ENCODE measurements around the gene KCNT1.

KCNT1 gene

DNA sequence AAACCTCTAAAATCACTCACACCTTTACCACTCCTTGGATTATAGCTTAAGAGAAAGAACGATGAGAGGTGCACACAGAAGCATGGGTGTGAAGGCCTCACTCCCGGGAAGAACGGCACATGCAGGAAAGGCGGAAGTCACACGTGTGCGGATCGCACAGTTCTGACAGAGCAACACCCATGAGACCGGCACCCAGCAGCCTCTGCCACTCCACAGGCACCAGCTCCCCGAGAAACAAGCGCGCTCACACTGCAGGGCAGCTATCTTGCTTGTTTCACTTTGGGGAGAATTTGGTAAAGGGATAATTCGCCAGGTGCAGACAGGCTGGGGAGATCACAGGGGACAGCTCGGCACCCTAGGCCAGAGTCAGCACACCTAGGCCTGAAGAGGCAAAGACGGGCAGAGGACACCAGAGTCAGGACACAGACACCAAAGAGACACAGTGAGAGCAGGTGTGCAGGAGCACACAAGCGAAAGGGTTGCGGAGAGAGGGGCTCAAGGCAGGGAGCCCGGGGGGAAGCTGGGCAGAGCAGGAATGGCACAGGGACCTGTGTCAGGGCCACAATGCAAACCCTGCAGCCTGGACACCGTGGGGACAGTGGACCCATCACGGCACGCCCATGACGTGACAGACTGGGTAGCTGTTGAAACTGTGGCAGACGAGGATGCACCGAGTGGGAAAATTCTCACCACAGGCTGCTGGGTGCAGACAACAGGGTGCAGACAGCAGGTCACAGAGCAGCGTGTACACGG lies 123.6 kb downstream of the KCNT1 start:
- DNase-seq, result no peak

DNA sequence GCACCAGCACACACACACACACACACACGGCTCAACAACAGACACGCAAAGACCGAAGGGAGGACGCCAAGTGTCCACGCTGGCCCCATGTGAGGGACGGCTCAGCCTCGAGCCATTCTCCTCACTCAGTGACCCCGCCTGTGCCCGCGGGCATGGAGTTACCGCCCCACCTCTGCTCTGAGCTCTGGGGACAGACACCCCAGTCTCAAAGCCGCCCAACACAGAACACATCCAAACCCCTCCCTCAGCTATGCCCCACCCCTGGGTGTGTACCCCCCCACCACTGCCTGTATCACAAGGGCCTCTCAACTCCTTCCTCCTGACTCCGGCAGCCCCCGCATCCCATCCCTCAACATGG lies 124.2 kb downstream of the KCNT1 start:
- DNase-seq, result no peak

DNA sequence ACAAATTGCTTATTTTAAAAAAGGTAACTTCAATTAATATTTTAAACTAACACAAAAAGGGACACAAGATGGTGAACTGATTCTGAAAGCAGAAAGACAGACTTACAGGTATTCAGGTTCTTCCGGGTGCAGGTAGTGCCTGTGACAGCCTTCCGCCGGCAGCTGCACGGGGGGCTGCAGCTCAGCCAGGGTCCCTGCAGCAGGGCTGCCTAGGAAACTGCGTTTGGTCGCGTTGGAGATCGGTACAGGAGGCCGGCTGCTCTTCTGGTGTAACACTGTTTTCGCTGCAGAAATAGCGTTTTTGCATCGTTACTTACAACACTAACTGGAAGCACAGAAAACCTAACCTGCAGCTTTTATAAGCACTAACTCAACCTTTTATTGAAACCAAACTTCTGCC lies 125.3 kb downstream of the KCNT1 start:
- DNase-seq, result no peak

DNA sequence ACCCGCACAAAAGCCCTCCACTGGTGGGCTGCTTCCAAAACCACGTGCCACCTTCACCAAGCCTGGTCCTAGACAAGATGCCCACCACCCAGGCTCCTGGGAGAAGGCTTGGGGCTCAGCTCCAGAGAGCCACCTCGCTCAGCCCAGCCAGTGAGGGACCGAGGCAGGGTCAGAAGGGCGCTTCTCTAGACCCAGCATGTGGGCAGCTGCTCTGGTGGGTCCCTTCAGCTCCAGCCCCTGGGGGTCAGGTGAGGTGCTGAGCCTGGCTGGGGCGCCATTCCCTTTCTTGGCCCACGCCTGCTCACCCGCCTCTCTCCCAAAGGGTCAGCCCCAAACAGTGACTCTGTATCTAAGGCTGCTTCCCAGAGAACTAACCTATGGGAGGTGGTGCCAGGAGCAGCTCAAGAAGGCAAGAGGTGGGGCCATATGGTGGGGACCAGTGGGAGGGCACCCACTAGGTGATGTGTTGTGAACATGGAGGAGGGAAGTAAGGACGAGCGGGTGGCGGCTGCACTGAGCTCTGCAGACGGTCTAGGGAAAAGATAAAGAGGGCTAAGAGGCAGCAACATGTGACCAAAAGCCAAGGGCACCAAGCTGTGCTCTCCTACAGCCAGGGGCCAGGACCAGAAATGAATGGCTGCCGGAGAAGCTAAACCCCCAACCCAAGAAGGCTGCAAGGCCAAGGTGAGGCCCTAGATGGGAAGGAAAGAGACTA lies 126.0 kb downstream of the KCNT1 start:
- DNase-seq, result no peak

GRCh38 chr9:135828656-135829055 lies 126.7 kb downstream of the KCNT1 start:
- DNase-seq, result no peak

DNA sequence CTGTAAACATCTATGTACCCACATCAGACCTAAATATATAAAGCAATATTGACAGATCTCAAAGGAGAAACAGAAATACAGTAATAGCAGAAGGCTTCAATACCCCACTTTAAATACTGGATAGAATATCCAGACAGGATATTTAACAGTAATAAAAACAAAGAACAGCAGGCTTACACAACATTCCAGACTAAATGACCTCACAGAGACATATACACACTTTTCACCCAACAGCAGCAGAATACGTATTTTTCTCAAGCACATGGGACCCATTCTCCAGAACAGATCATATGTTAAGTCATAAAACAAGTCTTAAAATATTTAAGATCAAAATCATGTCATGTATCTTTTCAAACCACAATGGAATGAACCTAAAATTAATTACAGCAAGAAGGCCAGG lies 128.5 kb downstream of the KCNT1 start:
- DNase-seq, result no peak

DNA sequence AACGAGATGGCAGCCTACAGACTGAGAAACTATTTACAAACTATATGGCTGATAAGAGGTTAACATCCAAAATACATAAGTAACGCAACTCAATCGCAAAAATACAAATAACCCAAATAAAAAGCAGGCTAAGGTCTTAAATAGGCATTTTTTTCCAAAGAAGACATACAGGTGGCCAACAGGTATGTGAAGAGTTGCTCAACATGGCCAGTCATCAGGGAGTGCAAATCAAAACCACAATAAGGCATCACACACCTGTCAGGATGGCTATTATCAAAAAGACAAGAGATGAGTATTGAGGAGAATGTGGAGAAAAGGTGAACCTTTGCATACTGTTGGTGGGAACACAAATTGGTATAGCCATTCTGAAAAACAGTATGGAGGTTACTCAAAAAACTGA lies 131.9 kb downstream of the KCNT1 start:
- no peak for DNase-seq

DNA sequence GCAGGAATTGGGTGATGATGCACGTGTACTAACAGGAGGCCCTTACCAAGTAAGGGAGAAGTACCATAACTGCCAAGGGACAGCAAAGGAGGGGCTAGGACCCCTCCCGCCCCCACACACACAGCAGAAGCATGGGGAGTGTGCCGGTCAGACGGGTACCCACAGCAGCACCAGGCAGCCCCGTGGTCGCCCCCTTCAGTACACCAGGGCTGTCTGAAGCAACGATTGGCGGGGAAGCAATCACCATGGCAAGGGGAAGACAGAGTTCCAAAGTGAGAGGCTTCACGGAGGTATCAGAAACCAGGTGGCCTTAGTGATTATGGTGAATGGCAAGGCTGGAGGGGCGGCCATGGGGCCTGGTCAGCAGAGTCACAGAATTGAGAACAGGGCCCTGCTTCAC lies 133.1 kb downstream of the KCNT1 start:
- no peak for DNase-seq

- no peak for DNase-seq
Observed at GRCh38 chr9:135839516-135839915, 137.5 kb downstream of the KCNT1 start.

DNA sequence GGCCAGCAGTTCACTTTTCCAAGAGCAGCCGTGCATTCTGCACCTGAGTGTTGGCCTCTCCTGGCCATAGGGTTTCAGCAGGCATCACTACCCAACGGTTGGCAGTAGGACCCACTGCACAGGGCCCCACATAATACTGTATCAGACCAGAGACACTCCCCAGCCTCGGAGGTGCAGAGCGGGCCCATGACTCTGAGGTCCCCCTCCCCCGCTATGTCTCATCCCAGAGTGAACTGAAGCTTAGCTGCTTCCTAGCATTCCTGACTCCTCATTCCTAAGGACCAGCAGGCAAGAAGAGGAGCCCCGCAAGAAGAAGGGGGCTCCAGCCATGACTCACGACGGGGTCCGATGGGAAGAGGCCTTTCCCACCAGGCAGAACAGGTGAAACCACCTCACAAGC lies 138.1 kb downstream of the KCNT1 start:
- DNase-seq, result no peak

DNA sequence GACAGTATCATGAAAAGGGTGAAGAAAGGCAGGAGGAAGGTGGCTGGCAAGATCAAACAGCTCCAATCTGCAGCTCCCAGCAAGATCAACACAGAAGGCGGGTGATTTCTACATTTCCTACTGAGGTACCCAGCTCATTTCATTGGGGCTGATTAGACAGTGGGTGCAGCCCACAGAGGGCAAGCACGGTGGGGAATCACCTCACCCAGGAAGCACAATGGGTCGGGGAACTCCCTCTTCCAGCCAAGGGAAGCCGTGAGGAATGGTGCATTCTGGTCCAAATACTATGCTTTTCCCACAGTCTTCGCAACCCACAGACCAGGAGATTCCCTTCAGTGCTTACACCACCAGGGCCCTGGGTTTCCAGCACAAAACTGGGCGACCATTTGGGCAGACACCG lies 138.6 kb downstream of the KCNT1 start:
- no peak for DNase-seq
